HG02610 (cell line): Measurements from ENCODE around the gene GPRIN1.
A peak's percentile ranks its signal among the peaks of the same experiment; 100 is the strongest.

ENCODE experiments used
- ATAC-seq: cut with Tn5 transposase; IDR thresholded peaks from one replicate; pipeline ENCODE4 v1.9.1; 2021; ENCODE audit warnings: mild to moderate bottlenecking, moderate library complexity; ENCODE audit not compliant: unreplicated experiment

The GPRIN1 gene

DNA sequence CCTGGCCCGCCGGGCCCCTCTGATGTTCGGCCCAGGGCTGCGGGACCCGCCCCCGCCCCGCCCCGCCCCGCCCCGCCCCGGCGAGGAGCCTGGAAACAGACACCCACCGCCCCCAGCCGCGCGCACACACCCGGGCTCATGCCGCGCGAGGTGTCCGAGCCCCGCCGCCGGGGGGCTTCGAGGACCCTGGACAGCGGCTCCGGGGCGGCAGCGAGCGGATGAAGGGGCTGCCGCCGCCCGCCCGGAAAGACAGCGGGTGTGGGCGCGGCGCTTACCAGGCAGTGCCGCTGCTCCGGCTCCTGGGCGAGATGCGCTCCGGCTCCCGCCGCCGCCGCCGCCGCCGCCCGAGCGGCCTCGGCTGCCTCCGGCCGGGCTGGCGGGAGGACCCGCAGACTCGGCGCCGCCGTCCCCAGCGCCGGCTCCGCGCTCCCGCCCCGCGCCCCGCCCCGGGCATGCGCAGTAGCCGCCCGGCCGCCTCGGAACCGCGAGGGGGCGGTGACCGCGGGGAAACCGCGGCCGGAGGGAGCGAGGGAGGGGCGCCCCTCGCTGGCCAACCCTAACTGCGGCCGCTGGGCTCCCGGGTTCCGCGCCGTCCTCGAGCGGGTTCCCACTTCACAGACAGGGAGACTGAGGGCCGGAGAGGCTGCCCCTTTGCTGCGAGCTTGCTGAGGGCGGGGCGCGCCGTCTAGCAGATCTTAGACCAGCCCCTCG lies at the start of gene GPRIN1:
Gene GPRIN1 (minus strand): TSS at position 433 of the 711 bp plus-strand sequence. CDS start 10,322 bp downstream, outside the sequence.
- peak; percentile 55 for ATAC-seq

- no peak for ATAC-seq
These were observed 49.5 kb upstream of the GPRIN1 start for GRCh38 chr5:176659512-176659839.

- ATAC-seq = peak; percentile 36
These were observed 49.0 kb upstream of the GPRIN1 start for GRCh38 chr5:176658817-176659511.

DNA sequence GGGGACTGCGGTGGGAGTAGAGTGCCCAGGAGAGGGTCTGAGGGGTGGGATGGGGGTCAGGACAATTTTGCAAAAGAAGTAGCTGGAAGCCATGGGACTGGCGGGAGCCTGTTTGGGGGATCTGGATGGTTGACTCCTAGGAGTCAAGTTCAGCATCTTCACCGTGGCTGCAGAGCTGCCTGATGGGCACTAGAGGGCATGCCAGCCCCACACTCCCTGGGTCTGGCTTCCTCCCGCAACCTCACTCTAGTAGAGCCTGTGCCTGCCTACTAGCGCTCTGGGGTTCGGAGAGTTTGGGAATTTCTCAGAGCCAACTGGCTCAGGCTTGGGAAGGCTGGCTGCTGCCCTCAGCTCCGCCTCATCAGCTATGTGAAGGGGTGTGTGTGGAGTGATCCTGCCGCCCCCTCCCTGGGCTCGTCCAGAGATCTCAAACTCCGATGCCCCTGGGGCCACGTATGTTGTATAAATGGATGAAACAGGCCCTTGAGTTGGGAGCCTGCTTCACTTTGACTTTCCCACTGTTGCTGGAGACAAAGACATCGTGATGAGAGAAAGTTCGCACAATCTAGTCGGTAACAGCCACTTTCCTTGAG lies 48.1 kb upstream of the GPRIN1 start:
- peak; percentile 54 for ATAC-seq

DNA sequence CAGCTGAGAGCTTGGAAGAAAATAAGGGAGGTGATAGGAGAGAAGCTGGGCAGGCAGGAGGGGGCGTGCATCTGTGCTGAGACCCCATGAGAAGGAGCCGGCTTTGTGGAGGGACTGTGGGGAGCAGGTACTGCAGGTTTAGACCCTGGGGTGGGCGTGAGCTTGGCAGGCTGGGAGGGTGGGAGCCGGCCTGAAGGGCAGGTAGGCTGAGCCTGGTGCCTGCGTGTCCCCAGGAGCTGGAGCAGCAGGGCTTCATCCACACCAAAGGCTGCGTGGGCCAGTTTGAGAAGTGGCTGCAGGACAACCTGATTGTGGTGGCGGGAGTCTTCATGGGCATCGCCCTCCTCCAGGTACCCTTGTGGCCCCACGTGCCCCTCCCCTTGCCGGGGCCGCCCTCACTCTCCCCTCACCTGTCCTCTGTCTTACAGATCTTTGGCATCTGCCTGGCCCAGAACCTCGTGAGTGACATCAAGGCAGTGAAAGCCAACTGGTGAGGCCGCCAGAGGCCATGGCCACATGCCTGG lies 46.6 kb upstream of the GPRIN1 start:
- no peak for ATAC-seq

DNA sequence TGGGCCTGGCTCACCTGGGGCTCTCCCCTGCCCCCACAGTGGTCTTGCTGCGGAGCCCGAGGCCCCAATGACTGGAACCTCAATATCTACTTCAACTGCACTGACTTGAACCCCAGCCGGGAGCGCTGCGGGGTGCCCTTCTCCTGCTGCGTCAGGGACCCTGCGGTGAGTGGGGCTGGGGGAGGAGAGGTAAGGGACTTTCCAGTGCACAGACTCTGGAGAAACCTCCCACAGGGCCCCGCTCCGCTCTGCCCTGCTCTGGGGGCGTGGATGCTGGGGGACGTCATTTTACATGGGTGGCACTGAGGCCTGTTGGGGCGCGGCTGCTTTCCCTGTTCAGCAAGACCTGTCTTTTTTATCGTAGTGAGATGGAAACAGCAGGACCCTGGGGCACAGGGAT lies 44.9 kb upstream of the GPRIN1 start:
- no peak for ATAC-seq

DNA sequence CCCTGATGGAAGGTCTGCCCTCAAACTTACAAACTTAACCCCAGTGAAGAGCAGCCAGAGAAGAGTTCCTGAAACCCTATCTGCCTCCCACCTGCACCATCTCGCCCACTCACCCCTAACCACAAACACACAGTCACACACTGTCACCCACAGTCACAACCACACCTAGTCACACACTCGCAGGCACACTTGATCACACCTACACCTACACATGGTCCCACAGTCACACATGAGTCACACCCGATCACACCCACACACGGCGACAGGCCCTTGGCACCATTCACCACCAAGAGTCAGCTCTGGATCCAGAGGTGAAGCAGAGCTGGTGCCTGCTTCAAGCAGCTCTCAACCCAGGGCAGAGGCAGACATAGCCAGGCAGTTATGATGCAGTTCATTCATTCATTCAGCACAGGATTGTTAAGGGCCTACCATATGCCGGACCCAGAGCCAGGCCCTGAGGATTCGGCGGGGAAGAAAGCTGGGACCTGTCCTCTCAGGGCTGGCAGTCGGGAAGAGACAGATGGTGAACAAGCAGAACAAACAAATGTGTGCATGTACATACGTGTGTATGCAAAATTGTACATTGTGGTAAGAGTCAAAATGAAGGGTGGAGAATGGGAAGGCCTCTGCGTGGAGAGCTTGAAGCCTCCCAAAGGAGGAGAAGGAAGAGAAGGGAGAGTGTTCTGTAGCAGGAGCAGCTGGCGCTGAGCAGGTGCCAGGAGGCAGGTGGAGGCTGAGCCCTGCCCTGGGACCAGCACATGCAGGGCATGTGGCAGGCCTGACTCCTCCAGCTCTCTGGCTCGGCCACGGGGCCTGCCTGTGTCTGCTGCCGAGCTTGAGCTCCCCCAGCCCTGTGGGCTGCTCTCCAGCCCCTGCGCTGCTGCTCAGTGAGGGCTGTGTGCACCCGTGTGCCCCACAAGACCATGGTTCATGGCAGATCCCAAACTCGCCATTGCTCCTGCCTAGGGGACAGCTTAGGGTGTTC lies 43.7 kb upstream of the GPRIN1 start:
- ATAC-seq = no peak

DNA sequence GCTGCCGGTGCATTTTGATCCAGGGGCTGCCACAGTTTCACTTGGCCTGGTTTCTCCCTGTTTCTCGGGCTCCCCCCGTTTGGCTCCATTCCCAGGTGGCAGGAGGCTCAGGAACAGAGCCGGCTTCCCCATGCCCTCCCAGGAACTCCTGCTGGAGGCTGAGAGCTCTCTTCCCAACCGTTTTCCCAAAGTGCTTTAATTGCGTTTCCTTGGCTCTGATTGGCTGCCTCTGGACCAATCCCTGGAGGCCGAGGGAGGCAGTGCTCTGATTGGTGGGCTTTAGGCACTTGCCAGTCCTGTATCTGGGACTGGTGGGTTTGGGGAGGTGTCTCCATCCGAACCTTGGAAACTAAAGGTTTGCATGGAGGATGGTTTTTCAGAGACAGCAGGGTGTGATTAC lies 42.2 kb upstream of the GPRIN1 start:
- no peak for ATAC-seq

DNA sequence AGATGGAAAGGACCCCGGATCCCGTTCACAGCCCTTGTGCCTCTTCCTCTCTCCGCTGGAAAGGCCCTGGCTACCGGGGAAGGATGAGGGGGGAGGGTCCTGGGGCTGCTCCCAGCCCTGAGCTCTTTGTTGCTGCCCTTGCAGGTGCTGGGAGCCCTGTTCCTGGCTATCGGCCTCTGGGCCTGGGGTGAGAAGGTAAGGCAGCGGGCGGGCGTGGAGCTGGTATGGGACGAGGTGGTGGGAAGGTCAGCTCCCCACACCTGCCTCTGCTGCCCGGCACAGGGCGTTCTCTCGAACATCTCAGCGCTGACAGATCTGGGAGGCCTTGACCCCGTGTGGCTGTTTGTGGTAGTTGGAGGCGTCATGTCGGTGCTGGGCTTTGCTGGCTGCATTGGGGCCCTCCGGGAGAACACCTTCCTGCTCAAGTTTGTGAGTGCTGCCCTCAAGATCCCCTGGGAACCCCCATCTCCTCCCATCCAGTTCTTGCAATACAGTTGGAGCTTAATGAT lies 41.6 kb upstream of the GPRIN1 start:
- ATAC-seq = no peak

DNA sequence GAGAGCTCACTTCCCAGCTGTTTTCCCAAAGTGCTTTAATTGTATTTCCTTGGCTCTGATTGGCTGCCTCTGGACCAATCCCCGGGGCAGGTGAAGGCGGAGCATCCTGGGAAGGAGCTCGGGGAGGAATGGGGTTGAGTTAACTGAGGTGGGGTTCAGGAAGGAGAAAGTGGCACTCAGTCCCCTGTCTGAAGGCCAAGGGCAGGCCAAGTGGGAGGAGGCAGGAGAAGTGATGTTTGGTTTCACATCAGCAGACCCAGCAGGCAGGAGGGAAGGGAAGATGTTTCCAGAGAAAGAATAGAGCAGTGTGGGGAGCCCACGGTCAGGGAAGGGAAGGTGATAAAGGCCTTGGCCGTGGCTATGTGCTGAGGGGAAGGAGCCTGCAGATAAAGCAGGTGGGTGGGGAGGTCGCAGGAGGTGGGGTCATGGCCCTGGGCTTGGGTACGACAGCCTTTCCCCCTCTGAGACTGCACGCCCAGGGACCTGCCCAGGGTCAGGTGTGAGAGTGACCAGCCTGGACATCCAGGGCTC lies 40.5 kb upstream of the GPRIN1 start:
- no peak for ATAC-seq

DNA sequence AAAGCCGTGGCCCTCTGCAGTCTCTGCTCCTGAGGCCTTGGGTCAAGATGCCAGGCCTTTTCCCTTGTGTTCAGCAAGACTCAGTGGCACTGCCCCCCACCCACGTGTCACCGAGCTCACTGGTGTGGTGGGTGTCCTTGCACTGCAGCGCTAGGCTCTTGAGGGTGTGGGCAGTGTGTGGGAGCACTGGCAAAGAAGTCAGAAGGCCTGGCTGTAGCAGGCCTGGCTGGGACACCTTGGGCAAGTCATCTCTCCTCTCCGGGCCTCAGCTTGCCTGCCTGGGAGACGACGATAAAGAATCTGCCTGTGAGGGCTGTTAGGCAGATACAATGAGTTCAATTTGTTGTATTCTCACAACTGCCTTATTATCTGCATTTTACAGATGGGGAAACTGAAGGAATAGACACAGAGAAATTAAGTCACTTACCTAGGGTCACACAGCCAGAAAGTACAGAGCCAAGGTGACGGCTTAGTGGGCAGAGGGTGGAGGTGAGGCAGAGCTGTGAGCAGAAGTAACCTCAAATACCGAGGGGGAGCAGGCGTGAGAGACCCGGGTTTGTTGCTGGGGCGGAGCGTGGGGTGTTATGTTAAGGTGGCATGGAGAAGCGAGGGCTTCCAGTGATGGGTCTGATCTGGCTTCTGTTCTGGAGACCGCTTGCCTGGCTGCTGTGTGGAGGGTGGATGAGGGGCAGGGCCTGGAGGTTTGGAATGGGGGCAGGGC lies 38.7 kb upstream of the GPRIN1 start:
- no peak for ATAC-seq

DNA sequence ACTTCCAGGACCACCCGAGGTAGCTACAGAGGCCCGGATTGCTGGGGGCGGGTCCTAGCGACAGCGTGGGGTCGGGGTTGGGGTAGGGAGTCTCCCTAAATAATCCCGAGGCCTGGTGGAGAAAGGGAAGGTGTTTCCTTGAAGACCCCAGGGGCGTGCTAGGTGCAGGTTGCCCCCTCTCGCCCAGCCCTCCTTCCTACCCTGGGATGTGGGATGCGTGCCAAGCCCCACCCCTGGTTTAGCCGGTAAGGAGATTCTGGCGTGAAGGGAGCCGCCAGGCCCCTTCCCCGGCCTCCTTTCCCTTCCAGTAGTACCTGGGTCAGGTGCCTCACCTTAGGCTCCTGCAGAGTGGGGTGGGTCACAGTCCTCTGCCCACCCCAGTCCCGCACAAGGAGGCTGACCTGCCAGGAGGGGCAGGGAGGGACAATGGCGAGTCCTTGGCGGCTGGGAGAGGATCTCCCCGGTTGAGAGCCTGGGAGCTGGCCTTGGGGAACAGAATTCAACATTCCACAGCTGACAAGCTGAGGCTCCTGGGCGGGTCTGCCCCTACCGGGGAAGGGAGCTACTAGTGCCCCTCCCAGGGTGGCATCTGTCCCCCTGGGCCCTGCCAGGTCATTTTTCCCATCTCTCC lies 38.0 kb upstream of the GPRIN1 start:
- ATAC-seq = no peak

GRCh38 chr5:176647030-176647842 lies 37.3 kb upstream of the GPRIN1 start, which contains the start of gene TSPAN17:
Gene TSPAN17 (plus strand): TSS chr5:176647484. CDS start chr5:176647616, 132 bp downstream.
- peak; percentile 94 for ATAC-seq

DNA sequence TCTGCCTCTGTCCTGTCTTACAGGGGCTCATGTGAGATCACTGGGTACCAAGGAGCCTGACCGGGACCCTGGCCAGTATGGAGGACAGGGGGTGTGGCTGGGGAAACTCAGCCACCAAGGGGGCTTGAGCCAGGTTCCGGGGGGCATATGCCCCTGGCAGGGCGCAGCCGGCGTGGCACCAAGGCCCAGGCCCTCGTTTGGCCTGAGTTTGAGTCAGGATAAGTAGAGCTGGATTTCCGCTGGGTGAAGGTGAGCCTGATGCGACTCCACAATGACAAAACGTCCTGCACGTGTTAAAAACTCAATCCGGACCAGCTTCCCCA lies 36.7 kb upstream of the GPRIN1 start:
- ATAC-seq = no peak

DNA sequence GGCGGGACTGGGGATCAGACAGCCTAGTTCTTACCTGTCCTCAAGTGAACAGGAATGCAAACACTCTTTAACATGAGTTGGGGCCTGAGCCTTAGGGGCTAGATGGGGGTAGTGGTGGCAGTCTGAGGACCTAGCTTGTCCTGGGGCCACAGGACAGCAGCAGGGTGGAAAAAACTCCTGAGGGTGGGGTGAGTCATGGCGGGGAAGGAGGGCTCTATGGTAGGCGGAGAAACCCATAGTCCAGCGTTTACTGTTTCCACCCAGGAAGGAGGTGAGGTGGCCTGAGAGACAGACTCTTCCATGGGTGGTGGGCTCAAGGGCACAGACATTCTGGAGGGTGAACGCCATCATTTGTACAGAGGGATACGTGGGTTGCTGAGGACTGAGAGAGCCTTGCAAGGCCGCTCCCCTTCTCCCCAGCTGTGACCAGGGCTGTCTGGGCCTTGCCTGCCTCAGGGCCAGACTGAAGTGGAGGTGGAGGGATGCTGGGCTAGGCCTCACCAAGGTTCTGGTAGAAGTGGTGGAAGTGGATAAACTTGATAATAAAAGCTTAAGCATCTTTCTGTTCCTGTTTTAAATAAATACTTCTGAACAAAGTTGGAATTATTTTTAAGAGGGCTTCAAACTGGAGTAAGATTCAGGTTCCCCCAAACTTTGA lies 36.2 kb upstream of the GPRIN1 start:
- no peak for ATAC-seq

- ATAC-seq = no peak
These were observed 35.1 kb upstream of the GPRIN1 start for GRCh38 chr5:176644878-176645670.

GRCh38 chr5:176644294-176644693 lies 34.3 kb upstream of the GPRIN1 start:
- ATAC-seq = no peak
